Measurements from ENCODE around the gene VSIG10.

- no peak for TF ChIP-seq CTCF (IDR thresholded peaks at IDR 0.05)
- TF ChIP-seq POLR2A (IDR thresholded peaks at IDR 0.05), result no peak
These were observed 46.8 kb upstream of the VSIG10 start for GRCh38 chr12:118150625-118151024.

Data from right lobe of liver (tissue), 4 donors.